Measurements from ENCODE around the gene GLB1L2.

GRCh38 chr11:134372536-134372935, 40.7 kb downstream of the GLB1L2 start:
- TF ChIP-seq CTCF (IDR thresholded peaks at IDR 0.05; ENCODE audit: insufficient read depth, low read length, poor library complexity, severe bottlenecking) (no peak), EZH2phosphoT487 (conservative IDR thresholded peaks at IDR 0.05; ENCODE audit: low read length) (no peak)
